ENCODE results near the gene TMEM179B.

Gene TMEM179B

DNA sequence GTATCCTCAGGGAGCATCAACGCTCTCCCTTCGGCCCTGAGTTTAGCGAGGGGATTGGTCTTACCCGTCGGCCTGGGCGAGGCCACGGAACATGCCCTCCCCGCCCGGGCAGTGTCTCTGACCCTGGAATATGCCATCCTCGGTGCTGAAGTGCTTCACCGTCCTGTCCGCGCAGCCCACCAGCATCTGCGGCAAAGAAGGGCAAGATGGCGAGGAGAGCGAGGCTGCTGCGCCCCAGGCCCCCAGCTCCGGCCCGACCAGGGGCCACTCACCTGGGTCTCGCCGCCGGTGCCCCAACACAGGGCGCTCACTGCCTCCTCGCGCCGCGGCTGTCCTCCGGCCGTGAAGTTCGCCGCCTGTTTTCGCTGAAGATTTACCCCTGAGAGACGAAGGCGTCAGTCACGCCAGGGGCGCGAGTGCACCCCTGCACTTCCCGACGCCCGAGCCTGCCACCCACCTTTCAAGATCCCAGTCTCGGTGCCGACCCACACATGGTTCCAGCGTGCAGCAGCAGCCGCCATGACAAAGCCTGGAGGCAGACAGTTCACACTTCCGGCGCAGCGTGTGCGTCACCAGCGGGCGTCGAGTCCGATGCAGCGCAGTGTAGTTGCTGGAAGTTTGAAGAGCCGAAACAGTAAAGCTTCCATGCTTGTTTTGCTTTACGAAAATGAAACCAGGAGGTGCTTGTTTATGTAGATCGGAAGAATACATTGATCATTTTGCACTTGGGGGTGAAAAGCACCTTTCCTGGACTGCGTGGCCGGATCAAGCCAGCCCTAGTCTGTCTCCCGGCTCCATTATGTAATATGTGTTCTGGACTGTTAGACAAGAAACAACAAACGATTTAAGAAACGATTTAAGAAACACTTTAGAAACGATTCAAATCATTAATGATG lies 52.1 kb downstream of the TMEM179B start, which contains the start of gene WDR74:
TSS of gene WDR74 (minus strand) at position 541 of the 896 bp plus-strand sequence. CDS start at position 521, 20 bp downstream.
- DNase-seq = peak; percentile 95
